ENCODE data around the gene RFWD3. TPM values are rescaled to one million over a fixed set of nuclear protein-coding genes. Genes with fewer than 3 reads are reported as not detected.

Gene RFWD3
- total RNA-seq, 4 donors from 2014 or later, result 20.3 to 33.5 (median 23.0) TPM

GRCh38 chr16:74710401-74710800 lies 43.7 kb upstream of the RFWD3 start:
- DNase-seq (ENCODE audit: low spot score in 2 of 2), result no peak
- intact Hi-C loops (cut with DNase I; ENCODE audit: low total_unique reads), result no loop called here
- H3K4me3 ChIP-seq (ENCODE audit: low read depth, poor library complexity, severe bottlenecking), result no peak overlapping the region
- 96 to 97% methylated on average over 8 of the region's 8 CpGs for WGBS, 2 donors
- TF ChIP-seq, protein P1, sequence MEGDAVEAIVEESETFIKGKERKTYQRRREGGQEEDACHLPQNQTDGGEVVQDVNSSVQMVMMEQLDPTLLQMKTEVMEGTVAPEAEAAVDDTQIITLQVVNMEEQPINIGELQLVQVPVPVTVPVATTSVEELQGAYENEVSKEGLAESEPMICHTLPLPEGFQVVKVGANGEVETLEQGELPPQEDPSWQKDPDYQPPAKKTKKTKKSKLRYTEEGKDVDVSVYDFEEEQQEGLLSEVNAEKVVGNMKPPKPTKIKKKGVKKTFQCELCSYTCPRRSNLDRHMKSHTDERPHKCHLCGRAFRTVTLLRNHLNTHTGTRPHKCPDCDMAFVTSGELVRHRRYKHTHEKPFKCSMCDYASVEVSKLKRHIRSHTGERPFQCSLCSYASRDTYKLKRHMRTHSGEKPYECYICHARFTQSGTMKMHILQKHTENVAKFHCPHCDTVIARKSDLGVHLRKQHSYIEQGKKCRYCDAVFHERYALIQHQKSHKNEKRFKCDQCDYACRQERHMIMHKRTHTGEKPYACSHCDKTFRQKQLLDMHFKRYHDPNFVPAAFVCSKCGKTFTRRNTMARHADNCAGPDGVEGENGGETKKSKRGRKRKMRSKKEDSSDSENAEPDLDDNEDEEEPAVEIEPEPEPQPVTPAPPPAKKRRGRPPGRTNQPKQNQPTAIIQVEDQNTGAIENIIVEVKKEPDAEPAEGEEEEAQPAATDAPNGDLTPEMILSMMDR (IDR thresholded peaks at IDR 0.05), result no peak
- no peak for TF ChIP-seq POLR2A (IDR thresholded peaks at IDR 0.05)

GRCh38 chr16:74709441-74709877 lies 42.8 kb upstream of the RFWD3 start:
- TF ChIP-seq, protein P1 (IDR thresholded peaks at IDR 0.05), result peak in 1 of 3 donors; percentile 58
- TF ChIP-seq POLR2A (IDR thresholded peaks at IDR 0.05), result no peak
- intact Hi-C loops (cut with DNase I; ENCODE audit: low total_unique reads), result loop anchor here (2.0 kb wide), 1 partner anchor 153 kb away; no protein-coding TSS in a partner anchor
- peak; percentile 73 to 96 for DNase-seq (ENCODE audit: low spot score in 2 of 2)
- H3K4me3 ChIP-seq (ENCODE audit: low read depth, poor library complexity, severe bottlenecking), result no peak overlapping the region
- WGBS, 2 donors, result 1 to 3% methylated on average over 6 of the region's 6 CpGs

GRCh38 chr16:74700438-74701225 lies 34.0 kb upstream of the RFWD3 start, which contains the start of gene MLKL:
MLKL (minus strand) TSS chr16:74700862; CDS start chr16:74695757, 5,105 bp downstream.
- intact Hi-C loops (cut with DNase I; ENCODE audit: low total_unique reads), result no loop called here
- peak within 1 kb of the TSS; percentile 62 for H3K4me3 ChIP-seq (ENCODE audit: low read depth, poor library complexity, severe bottlenecking)
- 1 to 16% methylated on average over 34 to 35 of the region's 35 CpGs for WGBS, 2 donors
- peak; percentile 55 to 92 for DNase-seq (ENCODE audit: low spot score in 2 of 2)
- TF ChIP-seq POLR2A (IDR thresholded peaks at IDR 0.05), result no peak
- TF ChIP-seq, protein P1 (IDR thresholded peaks at IDR 0.05), result no peak

DNA sequence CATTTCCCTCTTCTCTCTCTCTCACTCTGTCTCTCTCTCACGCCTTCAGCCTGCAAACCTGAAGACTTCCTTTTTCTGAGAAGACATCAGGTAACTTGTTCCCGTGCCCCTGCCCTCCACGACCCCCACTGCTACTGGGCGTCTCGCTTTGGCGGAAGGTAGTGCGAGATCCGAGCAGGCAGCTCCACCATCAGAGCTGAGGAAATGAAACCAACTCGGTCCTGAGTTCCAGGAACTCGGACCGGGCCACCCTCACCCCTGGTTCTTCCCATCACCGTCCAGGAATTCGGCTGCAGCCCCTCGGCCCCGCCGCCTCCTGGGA lies 33.4 kb upstream of the RFWD3 start:
- peak overlapping the region; percentile 62 for H3K4me3 ChIP-seq (ENCODE audit: low read depth, poor library complexity, severe bottlenecking)
- DNase-seq (ENCODE audit: low spot score in 2 of 2), result no peak
- WGBS, 2 donors, result 1 to 19% methylated on average over 16 of the region's 16 CpGs
- TF ChIP-seq, protein P1 (IDR thresholded peaks at IDR 0.05), result no peak
- no peak for TF ChIP-seq POLR2A (IDR thresholded peaks at IDR 0.05)
- intact Hi-C loops (cut with DNase I; ENCODE audit: low total_unique reads), result no loop called here

- intact Hi-C loops (cut with DNase I; ENCODE audit: low total_unique reads), result no loop called here
- no peak for DNase-seq (ENCODE audit: low spot score in 2 of 2)
- WGBS, 2 donors, result 56 to 65% methylated on average over 4 of the region's 4 CpGs
- TF ChIP-seq, protein P1 (IDR thresholded peaks at IDR 0.05), result no peak
- TF ChIP-seq POLR2A (IDR thresholded peaks at IDR 0.05), result no peak
- no peak overlapping the region for H3K4me3 ChIP-seq (ENCODE audit: low read depth, poor library complexity, severe bottlenecking)
Measured at GRCh38 chr16:74699666-74700065, 33.0 kb upstream of the RFWD3 start.

Data from lower leg skin (tissue), 4 donors.